Measurements from ENCODE around the gene LMO2.

LMO2 gene

GRCh38 chr11:33874910-33875490 is 16.9 kb downstream of the LMO2 start:
- no peak overlapping the region for H3K4me3 ChIP-seq (ENCODE audit: low read depth, low read length)
- no peak for DNase-seq (ENCODE audit: low read depth)
- in situ Hi-C loops (cut with HindIII; ENCODE audit: low sequenced_read_pairs), result no loop called here
- TF ChIP-seq CTCF (IDR thresholded peaks at IDR 0.05; ENCODE audit: low read depth, low read length, missing control alignments), result no peak

GRCh38 chr11:33874433-33874832 is 17.4 kb downstream of the LMO2 start:
- no peak for TF ChIP-seq CTCF (IDR thresholded peaks at IDR 0.05; ENCODE audit: low read depth, low read length, missing control alignments)
- in situ Hi-C loops (cut with HindIII; ENCODE audit: low sequenced_read_pairs), result no loop called here
- no peak for DNase-seq (ENCODE audit: low read depth)
- H3K4me3 ChIP-seq (ENCODE audit: low read depth, low read length), result no peak overlapping the region

- DNase-seq (ENCODE audit: low read depth), result no peak
- H3K4me3 ChIP-seq (ENCODE audit: low read depth, low read length), result peak overlapping the region; percentile 54
- TF ChIP-seq CTCF (IDR thresholded peaks at IDR 0.05; ENCODE audit: low read depth, low read length, missing control alignments), result no peak
- in situ Hi-C loops (cut with HindIII; ENCODE audit: low sequenced_read_pairs), result no loop called here
These were observed 22.1 kb downstream of the LMO2 start for GRCh38 chr11:33869481-33870422.

GRCh38 chr11:33868647-33869461 is 23.0 kb downstream of the LMO2 start:
- DNase-seq (ENCODE audit: low read depth), result no peak
- TF ChIP-seq CTCF (IDR thresholded peaks at IDR 0.05; ENCODE audit: low read depth, low read length, missing control alignments), result no peak
- H3K4me3 ChIP-seq (ENCODE audit: low read depth, low read length), result peak overlapping the region; percentile 54
- in situ Hi-C loops (cut with HindIII; ENCODE audit: low sequenced_read_pairs), result no loop called here

GRCh38 chr11:33867996-33868646 is 23.8 kb downstream of the LMO2 start:
- no peak for TF ChIP-seq CTCF (IDR thresholded peaks at IDR 0.05; ENCODE audit: low read depth, low read length, missing control alignments)
- in situ Hi-C loops (cut with HindIII; ENCODE audit: low sequenced_read_pairs), result no loop called here
- H3K4me3 ChIP-seq (ENCODE audit: low read depth, low read length), result peak overlapping the region; percentile 54
- no peak for DNase-seq (ENCODE audit: low read depth)

GRCh38 chr11:33867561-33867960 is 24.3 kb downstream of the LMO2 start:
- DNase-seq (ENCODE audit: low read depth), result no peak
- in situ Hi-C loops (cut with HindIII; ENCODE audit: low sequenced_read_pairs), result no loop called here
- no peak overlapping the region for H3K4me3 ChIP-seq (ENCODE audit: low read depth, low read length)
- TF ChIP-seq CTCF (IDR thresholded peaks at IDR 0.05; ENCODE audit: low read depth, low read length, missing control alignments), result no peak

All from astrocyte of the cerebellum (primary cell).